NB4 (cell line): ENCODE data around the gene ZC3H13.

ENCODE experiments used
- MYC ChIP-seq: IDR thresholded peaks from 2 replicates; pipeline ENCODE4 v1.6.1; 2011; ENCODE audit warnings: low read depth, low read length
- POLR2A ChIP-seq: IDR thresholded peaks from 2 replicates; pipeline ENCODE4 v1.6.1; 2011; ENCODE audit warnings: mild to moderate bottlenecking; ENCODE audit not compliant: insufficient read length; ENCODE audit errors: extremely low read depth
- TF ChIP-seq, protein P1 (sequence below): IDR thresholded peaks from one replicate; pipeline ENCODE4 v1.5.1; 2012; ENCODE audit warnings: low read depth, low read length
- TF ChIP-seq, protein P2 (sequence below): IDR thresholded peaks from 2 replicates; pipeline ENCODE4 v1.6.1; 2011; ENCODE audit warnings: low read depth, low read length

DNA sequence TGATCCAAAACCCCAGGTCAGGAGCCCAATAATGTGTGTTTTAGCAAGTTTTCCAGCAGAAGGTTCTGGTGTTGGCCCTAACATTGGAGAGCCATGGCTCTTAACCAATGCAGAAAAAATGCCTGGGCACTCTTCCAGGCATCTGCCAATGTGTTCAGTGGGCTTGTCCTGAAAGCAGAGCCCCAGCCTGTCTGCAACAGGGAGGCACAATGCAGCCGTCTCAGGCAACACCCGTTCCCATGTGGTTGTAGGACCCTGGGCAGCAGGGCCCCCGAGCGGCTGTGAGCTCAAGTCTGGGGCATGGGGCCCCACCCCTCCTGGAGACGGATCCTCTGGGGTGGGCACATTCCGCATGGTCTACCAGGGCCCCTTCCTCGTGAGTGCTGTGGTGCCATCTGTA, 142.9 kb downstream of the ZC3H13 start:
- TF ChIP-seq, protein P1, sequence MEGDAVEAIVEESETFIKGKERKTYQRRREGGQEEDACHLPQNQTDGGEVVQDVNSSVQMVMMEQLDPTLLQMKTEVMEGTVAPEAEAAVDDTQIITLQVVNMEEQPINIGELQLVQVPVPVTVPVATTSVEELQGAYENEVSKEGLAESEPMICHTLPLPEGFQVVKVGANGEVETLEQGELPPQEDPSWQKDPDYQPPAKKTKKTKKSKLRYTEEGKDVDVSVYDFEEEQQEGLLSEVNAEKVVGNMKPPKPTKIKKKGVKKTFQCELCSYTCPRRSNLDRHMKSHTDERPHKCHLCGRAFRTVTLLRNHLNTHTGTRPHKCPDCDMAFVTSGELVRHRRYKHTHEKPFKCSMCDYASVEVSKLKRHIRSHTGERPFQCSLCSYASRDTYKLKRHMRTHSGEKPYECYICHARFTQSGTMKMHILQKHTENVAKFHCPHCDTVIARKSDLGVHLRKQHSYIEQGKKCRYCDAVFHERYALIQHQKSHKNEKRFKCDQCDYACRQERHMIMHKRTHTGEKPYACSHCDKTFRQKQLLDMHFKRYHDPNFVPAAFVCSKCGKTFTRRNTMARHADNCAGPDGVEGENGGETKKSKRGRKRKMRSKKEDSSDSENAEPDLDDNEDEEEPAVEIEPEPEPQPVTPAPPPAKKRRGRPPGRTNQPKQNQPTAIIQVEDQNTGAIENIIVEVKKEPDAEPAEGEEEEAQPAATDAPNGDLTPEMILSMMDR, result no peak
- TF ChIP-seq POLR2A (no peak), MYC (no peak)
- TF ChIP-seq, protein P2, sequence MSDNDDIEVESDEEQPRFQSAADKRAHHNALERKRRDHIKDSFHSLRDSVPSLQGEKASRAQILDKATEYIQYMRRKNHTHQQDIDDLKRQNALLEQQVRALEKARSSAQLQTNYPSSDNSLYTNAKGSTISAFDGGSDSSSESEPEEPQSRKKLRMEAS, result no peak
